Lower leg skin (tissue), 4 donors: Measurements from ENCODE around the gene SARM1. TPM values are rescaled to one million over a fixed set of nuclear protein-coding genes. Genes with fewer than 3 reads are reported as not detected.

ENCODE experiments used
- DNase-seq, 2 donors: peaks; one replicate each; pipeline ENCODE4 v3.0.0-alpha.2; 2019; ENCODE audit warnings: low spot score in 2 of 2
- H3K4me3 ChIP-seq: fragments of 200-600 bp; sonication (generic); 2 replicates; pipeline ENCODE4 v1.5.1; 2017; ENCODE audit warnings: mild to moderate bottlenecking, low read depth; ENCODE audit not compliant: poor library complexity, severe bottlenecking
- CTCF ChIP-seq, 3 donors: fragments of 450-650 bp; IDR thresholded peaks; one replicate each; pipeline ENCODE4 v1.5.1; 2016; ENCODE audit warnings: antibody characterized with exemption in 3 of 3, mild to moderate bottlenecking in 3 of 3, moderate library complexity in 2 of 3
- POLR2A ChIP-seq, 2 donors: fragments of 450-650 bp; IDR thresholded peaks; one replicate each; pipeline ENCODE4 v1.6.1; 2016 to 2017; ENCODE audit warnings: antibody characterized with exemption in 2 of 2, mild to moderate bottlenecking in 1 of 2, moderate library complexity in 1 of 2
- WGBS, 2 donors: methylation state at CpG; one replicate each; pipeline ENCODE4 v1.1.5; 2018; 5-methylcytosine and 5-hydroxymethylcytosine counted together
- intact Hi-C: fragments of 100-400 bp; cut with DNase I; formaldehyde crosslinking; loops from one replicate; pipeline ENCODE4 v1.15.0; 2023; ENCODE audit warnings: low total_unique reads
- total RNA-seq, 4 donors: library from RNA; depleted of rRNA; stranded (reverse); fragments of >200 nt; gene quantifications; one replicate each; pipeline ENCODE4 v1.1.0, GENCODE V29; 2016

Gene SARM1
- total RNA-seq, 4 donors from 2014 or later, result 4.0 to 15.4 (median 12.1) TPM

DNA sequence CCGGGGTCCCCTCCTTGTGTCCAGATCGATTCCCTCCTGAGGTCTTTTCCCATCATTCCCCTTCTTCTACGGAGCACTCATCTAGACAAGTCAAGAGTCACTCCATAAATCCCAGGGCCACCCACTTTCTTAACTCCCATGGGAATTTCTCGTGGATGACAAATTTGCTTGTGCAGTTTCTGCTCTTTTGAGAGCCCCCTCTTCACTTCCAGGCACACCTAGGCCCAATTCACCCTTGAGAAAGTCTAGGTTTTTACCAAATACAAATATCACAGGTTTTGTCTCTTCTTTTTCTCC, 13.6 kb upstream of the SARM1 start:
- intact Hi-C loops, result no loop called here
- peak overlapping the region; percentile 98 for H3K4me3 ChIP-seq
- DNase-seq, result no peak
- TF ChIP-seq CTCF (IDR thresholded peaks at IDR 0.05), result no peak
- no peak for TF ChIP-seq POLR2A (IDR thresholded peaks at IDR 0.05)
- 2% methylated on average over 4 of the region's 4 CpGs for WGBS, 2 donors

DNA sequence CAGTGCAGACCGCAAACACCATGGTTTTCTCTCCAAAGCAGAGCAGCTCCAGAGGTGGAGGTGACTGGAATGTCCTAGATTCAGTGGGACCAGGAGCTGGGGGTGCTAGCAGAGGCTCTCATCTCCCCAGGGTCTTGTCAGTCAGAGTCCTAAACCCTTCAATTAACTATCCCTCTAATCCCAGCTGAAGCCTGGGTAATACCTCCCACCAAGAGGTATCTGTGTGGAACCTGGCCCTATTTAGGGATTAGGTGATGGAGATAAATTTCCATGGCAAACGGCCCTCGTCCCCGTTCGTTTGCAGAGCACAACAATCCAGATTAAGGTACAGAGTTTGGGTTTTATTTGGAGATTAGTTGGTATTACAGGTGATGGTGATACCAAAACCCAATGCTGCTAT, 8.3 kb upstream of the SARM1 start:
- intact Hi-C loops, result no loop called here
- WGBS, 2 donors, result 85 to 91% methylated on average over 5 of the region's 5 CpGs
- TF ChIP-seq POLR2A (IDR thresholded peaks at IDR 0.05) (no peak), CTCF (IDR thresholded peaks at IDR 0.05) (no peak)
- H3K4me3 ChIP-seq, result no peak overlapping the region
- DNase-seq, result no peak

DNA sequence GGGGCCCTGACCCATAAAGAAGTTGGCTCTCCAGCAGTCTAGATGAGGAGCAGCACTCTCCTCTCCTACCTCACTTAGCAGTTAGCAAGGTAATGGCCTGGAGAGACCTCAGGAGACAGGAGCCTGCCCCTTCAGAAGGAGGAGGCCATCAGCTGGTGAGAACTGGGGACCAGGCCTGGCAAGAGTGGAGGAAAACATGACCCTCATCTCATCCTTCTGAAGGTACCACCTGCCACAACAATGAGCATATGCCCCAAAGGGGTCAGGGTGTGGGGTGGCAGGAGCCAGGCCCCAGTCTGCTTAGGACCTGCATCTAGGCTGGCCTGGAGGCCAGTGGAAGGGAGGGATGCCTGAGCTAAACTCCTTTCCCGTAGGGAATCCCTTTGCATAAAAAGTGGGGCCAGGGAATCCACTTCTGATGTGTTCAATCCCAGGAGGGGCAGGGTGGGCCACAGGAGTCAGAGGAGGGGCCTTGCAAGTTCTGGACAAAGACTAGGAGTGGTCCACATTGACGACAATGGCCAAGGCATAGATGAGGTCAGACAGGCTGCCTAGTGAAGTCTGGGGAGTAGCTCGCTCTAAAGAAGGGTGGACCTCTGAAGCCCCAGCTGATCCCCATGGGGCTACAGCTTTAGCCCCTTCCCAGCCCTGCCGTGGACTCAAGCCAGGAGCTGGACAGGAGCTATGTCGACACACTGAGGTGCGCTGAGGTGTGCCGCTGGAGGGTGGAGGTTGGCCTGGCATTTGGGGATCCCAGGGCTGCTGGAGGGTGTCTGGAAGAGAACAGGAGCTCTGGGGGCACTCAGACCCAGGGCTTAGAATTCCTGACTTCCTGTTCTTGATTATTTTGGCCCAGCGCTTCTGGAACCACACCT, 7.5 kb upstream of the SARM1 start:
- no peak for DNase-seq
- WGBS, 2 donors, result 90 to 94% methylated on average over 8 of the region's 8 CpGs
- TF ChIP-seq CTCF (IDR thresholded peaks at IDR 0.05) (no peak), POLR2A (IDR thresholded peaks at IDR 0.05) (no peak)
- intact Hi-C loops, result no loop called here
- H3K4me3 ChIP-seq, result no peak overlapping the region

DNA sequence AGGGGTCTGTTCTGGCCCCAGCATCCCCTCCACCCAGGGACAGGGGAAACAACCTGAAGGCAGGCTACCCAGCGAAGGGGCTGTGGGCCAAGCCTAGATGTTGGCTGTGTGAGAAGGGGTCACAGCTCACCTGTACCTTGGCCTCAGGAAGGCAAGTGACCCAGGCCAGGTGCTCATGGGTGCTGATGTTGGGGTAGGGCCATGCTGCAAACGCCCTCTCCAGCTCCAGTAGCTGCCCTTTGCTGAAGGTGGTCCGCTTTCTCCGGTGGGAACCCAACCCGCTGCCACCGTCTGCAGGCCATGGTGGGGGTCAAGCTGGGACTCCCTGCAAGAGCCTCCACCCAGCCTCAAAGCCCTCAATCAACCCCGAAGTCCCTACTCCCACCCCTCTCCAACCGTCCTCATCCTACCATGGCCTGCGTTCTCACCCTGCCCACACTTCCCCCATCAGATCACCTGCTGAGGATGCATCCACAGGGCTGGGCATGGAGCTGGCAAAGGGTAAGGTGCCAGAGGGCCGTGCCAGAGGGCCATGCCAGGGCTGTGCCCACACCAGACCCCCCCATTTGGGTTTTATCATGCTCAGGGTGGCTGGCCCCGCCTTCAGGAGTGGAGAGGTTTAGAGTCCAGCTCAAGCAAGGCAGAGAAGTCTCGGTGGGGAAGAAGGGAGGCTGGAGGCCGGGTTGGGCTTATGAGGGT, 6.7 kb upstream of the SARM1 start, which contains the start of gene SEBOX:
Gene SEBOX (minus strand): TSS at position 535 of the 699 bp plus-strand sequence. CDS start 48 bp downstream, at position 487.
- TF ChIP-seq POLR2A (IDR thresholded peaks at IDR 0.05) (no peak), CTCF (IDR thresholded peaks at IDR 0.05) (no peak)
- intact Hi-C loops, result no loop called here
- WGBS, 2 donors, result 87 to 90% methylated on average over 12 to 13 of the region's 13 CpGs

GRCh38 chr17:28365487-28365886, 6.0 kb upstream of the SARM1 start:
- TF ChIP-seq CTCF (IDR thresholded peaks at IDR 0.05), result no peak
- TF ChIP-seq POLR2A (IDR thresholded peaks at IDR 0.05), result no peak
- no peak overlapping the region for H3K4me3 ChIP-seq
- DNase-seq, result no peak
- intact Hi-C loops, result no loop called here
- 80 to 88% methylated on average over 3 of the region's 3 CpGs for WGBS, 2 donors

More for the DNA sequence above, 6.7 kb upstream of the SARM1 start, which contains the start of gene SEBOX:
- H3K4me3 ChIP-seq, result no peak within 1 kb of the TSS
- DNase-seq, result no peak
